Measurements from ENCODE around the gene RABGAP1L.

- TF ChIP-seq CTCF (IDR thresholded peaks at IDR 0.05) (no peak), POLR2A (IDR thresholded peaks at IDR 0.05) (no peak)
These were observed 666.5 kb downstream of the RABGAP1L start for GRCh38 chr1:174825806-174826205.

All from right lobe of liver (tissue), 4 donors.